ENCODE measurements around the gene RADIL. TPM values are rescaled to one million over a fixed set of nuclear protein-coding genes. Genes with fewer than 3 reads are reported as not detected.

Gene RADIL
- total RNA-seq, 4 donors from 2014 or later, result 1.5 to 2.6 (median 2.1) TPM

GRCh38 chr7:4809091-4809591, 74.4 kb downstream of the RADIL start:
- 75 to 79% methylated on average over 24 to 35 of the region's 38 CpGs for WGBS, 2 donors
- H3K4me3 ChIP-seq (ENCODE audit: low read depth, poor library complexity, severe bottlenecking), result no peak overlapping the region
- DNase-seq (ENCODE audit: low spot score in 2 of 2), result no peak
- intact Hi-C loops (cut with DNase I; ENCODE audit: low total_unique reads), result loop anchor here (10.0 kb wide), 1 partner anchor 76 kb away; the partner anchor contains the start of gene RADIL
- TF ChIP-seq CTCF (IDR thresholded peaks at IDR 0.05) (no peak), POLR2A (IDR thresholded peaks at IDR 0.05) (no peak)

- TF ChIP-seq CTCF (IDR thresholded peaks at IDR 0.05) (no peak), POLR2A (IDR thresholded peaks at IDR 0.05) (no peak)
- intact Hi-C loops (cut with DNase I; ENCODE audit: low total_unique reads), result loop anchor here (10.0 kb wide), 1 partner anchor 76 kb away; the partner anchor contains the start of gene RADIL
- DNase-seq (ENCODE audit: low spot score in 2 of 2), result no peak
- 87 to 88% methylated on average over 37 of the region's 37 CpGs for WGBS, 2 donors
- no peak overlapping the region for H3K4me3 ChIP-seq (ENCODE audit: low read depth, poor library complexity, severe bottlenecking)
These were observed 75.0 kb downstream of the RADIL start for GRCh38 chr7:4808565-4808964.

- intact Hi-C loops (cut with DNase I; ENCODE audit: low total_unique reads), result loop anchor here (10.0 kb wide), 1 partner anchor 77 kb away; the partner anchor contains the start of gene RADIL
These were observed 75.5 kb downstream of the RADIL start for GRCh38 chr7:4808026-4808425.

GRCh38 chr7:4807598-4808016, 75.9 kb downstream of the RADIL start:
- no peak for DNase-seq (ENCODE audit: low spot score in 2 of 2)
- 19 to 38% methylated on average over 4 of the region's 5 CpGs for WGBS, 2 donors
- TF ChIP-seq CTCF (IDR thresholded peaks at IDR 0.05) (no peak), POLR2A (IDR thresholded peaks at IDR 0.05) (no peak)
- no peak overlapping the region for H3K4me3 ChIP-seq (ENCODE audit: low read depth, poor library complexity, severe bottlenecking)
- intact Hi-C loops (cut with DNase I; ENCODE audit: low total_unique reads), result loop anchor here (10.0 kb wide), 1 partner anchor 77 kb away; the partner anchor contains the start of gene RADIL

More at GRCh38 chr7:4808026-4808425, 75.5 kb downstream of the RADIL start:
- no peak for DNase-seq (ENCODE audit: low spot score in 2 of 2)
- H3K4me3 ChIP-seq (ENCODE audit: low read depth, poor library complexity, severe bottlenecking), result no peak overlapping the region
- TF ChIP-seq POLR2A (IDR thresholded peaks at IDR 0.05) (no peak), CTCF (IDR thresholded peaks at IDR 0.05) (no peak)
- WGBS, 2 donors, result 54 to 72% methylated on average over 5 of the region's 5 CpGs

- no peak for DNase-seq (ENCODE audit: low spot score in 2 of 2)
- WGBS, 2 donors, result 59 to 65% methylated on average over 16 to 17 of the region's 17 CpGs
- TF ChIP-seq POLR2A (IDR thresholded peaks at IDR 0.05) (no peak), CTCF (IDR thresholded peaks at IDR 0.05) (no peak)
- intact Hi-C loops (cut with DNase I; ENCODE audit: low total_unique reads), result loop anchor here (10.0 kb wide), 1 partner anchor 78 kb away; the partner anchor contains the start of gene RADIL
- no peak overlapping the region for H3K4me3 ChIP-seq (ENCODE audit: low read depth, poor library complexity, severe bottlenecking)
These were observed 76.4 kb downstream of the RADIL start for GRCh38 chr7:4806983-4807597.

Measured in lower leg skin (tissue), 4 donors.